ENCODE data around the gene CPT1B.

DNA sequence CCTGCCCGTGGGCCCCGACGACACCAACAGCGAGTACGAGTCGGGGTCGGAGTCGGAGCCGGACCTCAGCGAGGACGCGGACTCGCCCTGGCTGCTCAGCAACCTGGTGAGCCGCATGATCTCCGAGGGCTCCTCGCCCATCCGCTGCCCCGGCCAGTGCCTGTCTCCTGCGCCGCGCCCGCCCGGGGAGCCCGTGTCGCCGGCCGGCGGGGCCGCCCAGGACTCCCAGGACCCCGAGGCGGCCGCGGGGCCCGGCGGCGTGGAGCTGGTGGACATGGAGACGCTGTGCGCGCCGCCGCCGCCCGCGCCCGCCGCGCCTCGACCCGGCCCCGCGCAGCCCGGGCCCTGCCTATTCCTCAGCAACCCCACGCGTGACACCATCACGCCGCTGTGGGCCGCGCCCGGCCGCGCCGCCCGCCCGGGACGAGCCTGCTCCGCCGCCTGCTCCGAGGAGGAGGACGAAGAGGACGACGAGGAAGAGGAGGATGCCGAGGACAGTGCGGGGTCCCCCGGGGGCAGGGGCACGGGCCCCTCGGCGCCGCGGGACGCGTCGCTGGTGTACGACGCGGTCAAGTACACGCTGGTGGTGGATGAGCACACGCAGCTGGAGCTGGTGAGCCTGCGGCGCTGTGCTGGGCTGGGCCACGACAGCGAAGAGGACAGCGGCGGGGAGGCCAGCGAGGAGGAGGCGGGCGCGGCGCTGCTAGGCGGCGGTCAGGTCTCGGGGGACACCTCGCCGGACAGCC is 26.2 kb upstream of the CPT1B start:
- TF ChIP-seq, protein P1, sequence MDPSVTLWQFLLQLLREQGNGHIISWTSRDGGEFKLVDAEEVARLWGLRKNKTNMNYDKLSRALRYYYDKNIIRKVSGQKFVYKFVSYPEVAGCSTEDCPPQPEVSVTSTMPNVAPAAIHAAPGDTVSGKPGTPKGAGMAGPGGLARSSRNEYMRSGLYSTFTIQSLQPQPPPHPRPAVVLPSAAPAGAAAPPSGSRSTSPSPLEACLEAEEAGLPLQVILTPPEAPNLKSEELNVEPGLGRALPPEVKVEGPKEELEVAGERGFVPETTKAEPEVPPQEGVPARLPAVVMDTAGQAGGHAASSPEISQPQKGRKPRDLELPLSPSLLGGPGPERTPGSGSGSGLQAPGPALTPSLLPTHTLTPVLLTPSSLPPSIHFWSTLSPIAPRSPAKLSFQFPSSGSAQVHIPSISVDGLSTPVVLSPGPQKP (IDR thresholded peaks at IDR 0.05; ENCODE audit: borderline replicate concordance, low read depth, low read length): no peak
- no peak for TF ChIP-seq RCOR1 (IDR thresholded peaks at IDR 0.05; ENCODE audit: insufficient replicate concordance, low read length)
- no peak for TF ChIP-seq MXI1 (IDR thresholded peaks at IDR 0.05; ENCODE audit: borderline replicate concordance, low read depth, low read length)
- TF ChIP-seq, protein P2, sequence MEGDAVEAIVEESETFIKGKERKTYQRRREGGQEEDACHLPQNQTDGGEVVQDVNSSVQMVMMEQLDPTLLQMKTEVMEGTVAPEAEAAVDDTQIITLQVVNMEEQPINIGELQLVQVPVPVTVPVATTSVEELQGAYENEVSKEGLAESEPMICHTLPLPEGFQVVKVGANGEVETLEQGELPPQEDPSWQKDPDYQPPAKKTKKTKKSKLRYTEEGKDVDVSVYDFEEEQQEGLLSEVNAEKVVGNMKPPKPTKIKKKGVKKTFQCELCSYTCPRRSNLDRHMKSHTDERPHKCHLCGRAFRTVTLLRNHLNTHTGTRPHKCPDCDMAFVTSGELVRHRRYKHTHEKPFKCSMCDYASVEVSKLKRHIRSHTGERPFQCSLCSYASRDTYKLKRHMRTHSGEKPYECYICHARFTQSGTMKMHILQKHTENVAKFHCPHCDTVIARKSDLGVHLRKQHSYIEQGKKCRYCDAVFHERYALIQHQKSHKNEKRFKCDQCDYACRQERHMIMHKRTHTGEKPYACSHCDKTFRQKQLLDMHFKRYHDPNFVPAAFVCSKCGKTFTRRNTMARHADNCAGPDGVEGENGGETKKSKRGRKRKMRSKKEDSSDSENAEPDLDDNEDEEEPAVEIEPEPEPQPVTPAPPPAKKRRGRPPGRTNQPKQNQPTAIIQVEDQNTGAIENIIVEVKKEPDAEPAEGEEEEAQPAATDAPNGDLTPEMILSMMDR (conservative IDR thresholded peaks at IDR 0.05; ENCODE audit: low read depth, low read length): no peak
- TF ChIP-seq, protein P3, sequence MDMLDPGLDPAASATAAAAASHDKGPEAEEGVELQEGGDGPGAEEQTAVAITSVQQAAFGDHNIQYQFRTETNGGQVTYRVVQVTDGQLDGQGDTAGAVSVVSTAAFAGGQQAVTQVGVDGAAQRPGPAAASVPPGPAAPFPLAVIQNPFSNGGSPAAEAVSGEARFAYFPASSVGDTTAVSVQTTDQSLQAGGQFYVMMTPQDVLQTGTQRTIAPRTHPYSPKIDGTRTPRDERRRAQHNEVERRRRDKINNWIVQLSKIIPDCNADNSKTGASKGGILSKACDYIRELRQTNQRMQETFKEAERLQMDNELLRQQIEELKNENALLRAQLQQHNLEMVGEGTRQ (IDR thresholded peaks at IDR 0.05; ENCODE audit: low read depth, low read length): no peak
- no peak for TF ChIP-seq RAD21 (IDR thresholded peaks at IDR 0.05; ENCODE audit: low read length)
- TF ChIP-seq POLR2A (IDR thresholded peaks at IDR 0.05; ENCODE audit: low read depth, low read length): no peak
- TF ChIP-seq CHD1 (IDR thresholded peaks at IDR 0.05; ENCODE audit: low read depth, low read length): no peak

All from IMR-90 (cell line).